ENCODE data around the gene MARCO.

GRCh38 chr2:119011162-119011909, 69.3 kb downstream of the MARCO start:
- TF ChIP-seq CTCF (IDR thresholded peaks at IDR 0.05) (peak in 5 of 6 experiments; percentile 22 to 50 (median 27)), POLR2A (IDR thresholded peaks at IDR 0.05) (no peak)
